ENCODE results near the gene IGHMBP2.
A peak's percentile ranks its signal among the peaks of the same experiment; 100 is the strongest.

The IGHMBP2 gene

DNA sequence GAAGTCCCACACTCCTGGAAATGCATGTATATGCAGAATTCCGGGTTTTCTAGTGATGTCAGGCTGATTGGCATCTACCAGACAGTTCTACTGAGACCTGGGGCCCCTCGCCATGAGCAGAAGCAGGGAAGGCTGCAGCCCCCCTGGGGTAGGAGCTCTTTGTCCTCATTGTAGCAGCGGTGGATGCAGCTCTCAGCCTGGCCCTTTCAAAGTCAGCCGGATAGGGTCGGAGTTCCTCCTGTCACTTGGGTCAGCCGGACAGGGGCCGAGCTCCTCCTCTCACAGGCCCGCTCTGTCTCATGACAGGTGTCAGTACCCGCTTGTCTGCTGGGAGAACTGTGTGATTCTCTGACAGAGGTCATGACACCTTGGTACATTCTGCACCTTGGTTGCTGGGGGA lies 47.1 kb downstream of the IGHMBP2 start:
- POLR2A ChIA-PET (ENCODE audit: low non-redundant PET) = no interaction called here
- DNase-seq (ENCODE audit: low spot score) = no peak
- CTCF ChIA-PET = interaction anchor here (0.6 kb wide), 1 partner anchor 30 kb away, joined by 3 read pairs; no protein-coding TSS in a partner anchor

DNA sequence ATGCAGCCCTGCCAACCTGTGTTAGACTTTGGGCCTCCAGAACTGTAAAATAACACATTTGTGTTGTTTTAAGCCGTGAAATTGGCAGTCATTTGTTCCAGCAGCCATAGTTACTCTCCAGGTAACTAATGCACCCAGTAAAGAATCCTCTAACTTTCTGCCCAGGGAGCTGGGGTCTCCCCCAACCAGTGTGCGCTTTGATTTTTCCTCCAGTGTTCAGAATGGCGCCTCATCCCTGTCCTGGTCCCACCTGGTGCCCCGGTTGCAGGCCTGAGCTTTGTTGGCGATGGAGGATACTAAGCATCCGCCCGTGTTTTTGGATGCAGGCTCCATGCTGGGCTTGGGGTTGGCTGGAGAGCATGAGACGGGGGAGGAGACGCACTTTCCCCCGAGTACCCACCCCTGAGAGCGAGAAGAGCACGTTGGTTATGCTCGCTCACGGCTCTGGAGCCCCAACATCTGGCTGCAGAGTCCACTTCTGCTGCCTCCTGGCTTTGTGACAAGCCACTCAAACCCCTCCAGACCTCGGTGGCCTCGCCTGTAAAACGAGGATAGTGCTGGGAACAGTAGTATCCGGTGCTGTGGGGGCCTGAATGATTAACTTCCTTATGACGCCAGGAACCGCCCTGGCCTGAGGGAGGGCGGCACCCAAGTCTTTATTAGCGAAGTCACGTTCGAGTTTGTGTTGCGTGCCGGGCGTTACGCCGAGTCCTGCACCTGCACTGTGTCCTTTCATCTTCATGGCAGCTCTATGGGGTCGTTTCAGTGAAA lies 51.3 kb downstream of the IGHMBP2 start:
- peak overlapping the region; percentile 19; the same call in 1 of the 2 replicates for H3K27ac ChIP-seq
- CTCF ChIA-PET = no interaction called here
- no peak for DNase-seq (ENCODE audit: low spot score)
- POLR2A ChIA-PET (ENCODE audit: low non-redundant PET) = no interaction called here
- TF ChIP-seq, protein P1, sequence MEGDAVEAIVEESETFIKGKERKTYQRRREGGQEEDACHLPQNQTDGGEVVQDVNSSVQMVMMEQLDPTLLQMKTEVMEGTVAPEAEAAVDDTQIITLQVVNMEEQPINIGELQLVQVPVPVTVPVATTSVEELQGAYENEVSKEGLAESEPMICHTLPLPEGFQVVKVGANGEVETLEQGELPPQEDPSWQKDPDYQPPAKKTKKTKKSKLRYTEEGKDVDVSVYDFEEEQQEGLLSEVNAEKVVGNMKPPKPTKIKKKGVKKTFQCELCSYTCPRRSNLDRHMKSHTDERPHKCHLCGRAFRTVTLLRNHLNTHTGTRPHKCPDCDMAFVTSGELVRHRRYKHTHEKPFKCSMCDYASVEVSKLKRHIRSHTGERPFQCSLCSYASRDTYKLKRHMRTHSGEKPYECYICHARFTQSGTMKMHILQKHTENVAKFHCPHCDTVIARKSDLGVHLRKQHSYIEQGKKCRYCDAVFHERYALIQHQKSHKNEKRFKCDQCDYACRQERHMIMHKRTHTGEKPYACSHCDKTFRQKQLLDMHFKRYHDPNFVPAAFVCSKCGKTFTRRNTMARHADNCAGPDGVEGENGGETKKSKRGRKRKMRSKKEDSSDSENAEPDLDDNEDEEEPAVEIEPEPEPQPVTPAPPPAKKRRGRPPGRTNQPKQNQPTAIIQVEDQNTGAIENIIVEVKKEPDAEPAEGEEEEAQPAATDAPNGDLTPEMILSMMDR (conservative IDR thresholded peaks at IDR 0.05; ENCODE audit: low read depth) = no peak

More for the DNA sequence above, 47.1 kb downstream of the IGHMBP2 start:
- no peak overlapping the region for H3K27ac ChIP-seq
- TF ChIP-seq, protein P1 (conservative IDR thresholded peaks at IDR 0.05; ENCODE audit: low read depth) = no peak

DNA sequence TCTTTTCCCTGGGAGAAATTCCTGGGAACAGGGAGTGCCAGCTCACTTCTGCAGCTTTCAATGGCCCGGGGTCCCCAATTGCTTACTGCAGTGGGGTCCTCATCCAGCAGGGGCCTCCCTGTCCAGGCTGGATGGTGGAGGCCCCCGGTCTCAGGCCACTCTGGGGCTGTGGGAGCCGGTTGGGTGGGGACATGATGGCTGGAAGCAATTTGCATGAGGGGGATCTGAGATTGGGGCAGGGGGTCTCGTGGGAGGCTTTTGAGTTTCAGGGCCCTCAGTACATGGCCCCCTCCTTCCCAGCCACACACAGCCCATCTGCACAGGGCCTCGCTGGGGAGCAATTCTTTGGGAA lies 51.9 kb downstream of the IGHMBP2 start:
- TF ChIP-seq, protein P1 (conservative IDR thresholded peaks at IDR 0.05; ENCODE audit: low read depth) = no peak
- POLR2A ChIA-PET (ENCODE audit: low non-redundant PET) = no interaction called here
- CTCF ChIA-PET = interaction anchor here (0.7 kb wide), 1 partner anchor 1589 kb away, joined by 6 read pairs; no protein-coding TSS in a partner anchor
- DNase-seq (ENCODE audit: low spot score) = no peak
- peak overlapping the region; percentile 19; the same call in 1 of the 2 replicates for H3K27ac ChIP-seq

DNA sequence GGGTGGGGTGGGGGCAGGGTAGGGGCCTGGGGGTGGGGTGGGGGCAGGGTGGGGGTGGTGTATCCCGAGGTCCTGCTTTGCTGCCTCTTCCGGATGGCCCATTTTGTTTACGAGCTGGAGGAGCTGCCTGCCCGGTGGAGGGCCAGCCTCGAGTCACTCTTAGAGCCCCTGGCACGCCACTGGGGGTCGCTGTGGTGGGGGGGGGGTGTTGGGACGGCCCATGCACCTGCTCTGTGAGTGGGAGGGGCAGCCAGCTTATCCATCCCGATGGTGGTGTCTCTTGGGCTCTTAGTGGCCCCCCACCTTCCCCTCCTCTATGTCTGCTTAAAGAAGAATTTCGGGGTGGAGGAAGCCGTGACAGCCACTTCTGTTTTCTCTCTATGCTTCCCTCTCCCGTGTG lies 52.5 kb downstream of the IGHMBP2 start:
- DNase-seq (ENCODE audit: low spot score) = no peak
- ChIA-PET POLR2A (ENCODE audit: low non-redundant PET) (no interaction called here), CTCF (interaction anchor here (0.7 kb wide), 1 partner anchor 1589 kb away, joined by 6 read pairs; no protein-coding TSS in a partner anchor)
- TF ChIP-seq, protein P1 (conservative IDR thresholded peaks at IDR 0.05; ENCODE audit: low read depth) = no peak
- no peak overlapping the region for H3K27ac ChIP-seq

DNA sequence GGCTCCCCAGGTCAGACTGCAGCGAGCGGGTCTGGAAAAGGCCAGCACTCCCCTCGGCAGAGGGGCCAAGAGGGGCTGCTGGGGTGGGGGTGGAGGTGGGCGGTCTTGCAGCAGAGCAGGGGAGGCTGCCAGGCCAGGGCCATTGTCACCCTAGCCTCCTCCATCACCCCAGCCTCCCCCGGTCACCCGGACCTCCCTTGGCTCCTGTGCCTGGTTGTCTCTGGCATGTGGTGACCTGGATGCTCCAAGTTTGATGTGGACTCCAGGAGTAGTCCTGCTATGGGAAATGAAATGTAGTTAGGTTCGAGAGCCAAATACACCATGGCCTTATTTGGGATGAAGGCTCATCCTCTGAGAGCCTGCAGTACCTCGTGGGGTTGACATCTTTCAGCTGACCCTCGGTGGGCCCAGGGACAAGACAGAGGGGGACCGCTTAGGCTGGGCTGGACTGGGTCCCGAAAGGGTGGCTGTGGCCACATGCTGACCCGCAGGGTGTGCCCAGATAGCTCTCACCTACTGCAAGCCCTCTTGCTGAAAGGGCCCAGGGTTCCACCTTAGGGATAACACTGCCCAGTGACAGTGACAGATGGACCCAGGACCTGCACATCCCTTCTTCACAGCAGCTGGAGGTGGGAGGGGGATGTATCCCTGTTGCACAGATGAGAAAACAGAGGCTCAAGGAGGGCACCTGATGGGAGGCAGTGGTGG lies 53.0 kb downstream of the IGHMBP2 start:
- ChIA-PET CTCF (interaction anchor here (0.7 kb wide), 1 partner anchor 1588 kb away, joined by 6 read pairs; no protein-coding TSS in a partner anchor), POLR2A (ENCODE audit: low non-redundant PET) (interaction anchor here (0.5 kb wide), 1 partner anchor 189 kb away, joined by 4 read pairs; no protein-coding TSS in a partner anchor)
- TF ChIP-seq, protein P1 (conservative IDR thresholded peaks at IDR 0.05; ENCODE audit: low read depth) = no peak

DNA sequence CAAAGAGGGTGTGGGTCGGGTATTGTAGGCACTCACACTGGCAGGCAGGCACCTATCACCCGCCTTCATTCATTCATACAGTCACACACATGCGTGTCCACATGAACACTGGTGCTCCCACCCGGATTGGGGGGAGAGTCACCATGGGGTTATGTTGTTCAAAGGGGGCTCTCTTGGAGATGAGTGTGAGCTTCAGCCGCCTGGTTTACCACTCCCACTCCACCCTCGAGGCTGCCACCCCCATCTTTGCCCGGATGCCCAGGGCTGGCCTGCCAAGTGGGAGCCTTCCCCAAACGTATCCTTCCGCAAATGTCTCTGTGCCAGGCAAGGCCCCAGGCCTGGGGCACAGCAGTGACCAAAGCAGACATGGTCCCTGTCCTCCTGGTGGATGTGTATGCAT lies 54.5 kb downstream of the IGHMBP2 start:
- ChIA-PET CTCF (no interaction called here), POLR2A (ENCODE audit: low non-redundant PET) (no interaction called here)
- DNase-seq (ENCODE audit: low spot score) = no peak
- H3K27ac ChIP-seq = no peak overlapping the region
- TF ChIP-seq, protein P1 (conservative IDR thresholded peaks at IDR 0.05; ENCODE audit: low read depth) = no peak

More for the DNA sequence above, 53.0 kb downstream of the IGHMBP2 start:
- no peak for DNase-seq (ENCODE audit: low spot score)
- no peak overlapping the region for H3K27ac ChIP-seq
